ENCODE results near the gene DHX58. TPM values are rescaled to one million over a fixed set of nuclear protein-coding genes. Genes with fewer than 3 reads are reported as not detected.

DHX58 gene
- total RNA-seq, 2 experiments from 2014 or later, result 7.0 to 7.6 TPM

DNA sequence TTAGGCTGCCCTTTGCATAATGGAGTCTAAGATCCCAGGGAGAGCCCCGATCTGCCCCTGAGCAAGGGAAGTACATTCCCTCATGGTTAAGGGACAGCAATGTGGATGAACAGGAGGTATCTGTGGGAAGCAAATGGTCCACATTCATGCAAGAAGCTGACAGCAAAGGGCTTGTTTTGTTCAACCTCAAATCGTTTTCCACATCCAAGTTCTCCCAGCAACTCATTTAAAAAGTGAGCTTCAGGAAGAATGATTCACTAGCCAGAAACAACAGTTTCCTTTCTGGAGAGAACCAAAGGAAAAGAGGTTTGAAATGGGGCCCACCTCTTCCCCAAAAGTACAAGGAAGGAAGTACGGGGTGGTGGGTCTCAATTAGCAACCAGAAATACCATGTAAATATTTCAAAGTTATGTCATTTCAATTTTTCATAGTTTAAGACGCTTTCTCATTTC is 19.5 kb upstream of the DHX58 start:
- ChIA-PET CTCF (interaction anchor here (1.4 to 1.6 kb wide), 3 partner anchors 10 to 20 kb away, joined by 3 to 4 read pairs (median 3); partner anchors contain the start of gene HSPB9), POLR2A (interaction anchor here (1.2 kb wide), 1 partner anchor 11 kb away, joined by 3 read pairs; no protein-coding TSS in a partner anchor)

DNA sequence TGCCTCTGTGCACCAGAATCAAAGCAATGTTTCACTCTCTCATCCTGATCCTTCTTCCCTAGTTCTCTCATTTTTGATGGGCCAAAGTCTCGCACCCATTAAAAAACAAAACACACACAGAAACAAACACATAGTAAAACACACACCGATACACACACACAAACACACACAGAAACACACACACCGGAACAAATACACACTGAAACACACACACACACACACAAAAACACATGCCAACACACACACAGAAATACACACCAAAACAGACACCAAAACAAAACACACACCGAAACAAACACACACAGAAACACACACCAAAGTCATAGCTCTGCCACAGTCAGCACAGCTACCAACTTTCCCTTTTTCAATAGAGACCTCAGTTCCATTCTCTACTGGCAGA is 18.7 kb upstream of the DHX58 start:
- ChIA-PET CTCF (interaction anchor here (0.8 to 1.4 kb wide), 2 partner anchors 9 to 64 kb away, joined by 3 read pairs; partner anchors contain the start of gene HSPB9), POLR2A (no interaction called here)

- CTCF ChIA-PET, result interaction anchor here (0.5 to 0.8 kb wide), 2 partner anchors 63 to 295 kb away, joined by 3 to 4 read pairs; no protein-coding TSS in a partner anchor
- POLR2A ChIA-PET, result interaction anchor here (0.9 to 1.8 kb wide), 2 partner anchors 9 to 18 kb away, joined by 4 to 7 read pairs; partner anchors contain the start of genes DHX58 and KAT2A
Observed at GRCh38 chr17:42130310-42130936, 17.9 kb upstream of the DHX58 start.

DNA sequence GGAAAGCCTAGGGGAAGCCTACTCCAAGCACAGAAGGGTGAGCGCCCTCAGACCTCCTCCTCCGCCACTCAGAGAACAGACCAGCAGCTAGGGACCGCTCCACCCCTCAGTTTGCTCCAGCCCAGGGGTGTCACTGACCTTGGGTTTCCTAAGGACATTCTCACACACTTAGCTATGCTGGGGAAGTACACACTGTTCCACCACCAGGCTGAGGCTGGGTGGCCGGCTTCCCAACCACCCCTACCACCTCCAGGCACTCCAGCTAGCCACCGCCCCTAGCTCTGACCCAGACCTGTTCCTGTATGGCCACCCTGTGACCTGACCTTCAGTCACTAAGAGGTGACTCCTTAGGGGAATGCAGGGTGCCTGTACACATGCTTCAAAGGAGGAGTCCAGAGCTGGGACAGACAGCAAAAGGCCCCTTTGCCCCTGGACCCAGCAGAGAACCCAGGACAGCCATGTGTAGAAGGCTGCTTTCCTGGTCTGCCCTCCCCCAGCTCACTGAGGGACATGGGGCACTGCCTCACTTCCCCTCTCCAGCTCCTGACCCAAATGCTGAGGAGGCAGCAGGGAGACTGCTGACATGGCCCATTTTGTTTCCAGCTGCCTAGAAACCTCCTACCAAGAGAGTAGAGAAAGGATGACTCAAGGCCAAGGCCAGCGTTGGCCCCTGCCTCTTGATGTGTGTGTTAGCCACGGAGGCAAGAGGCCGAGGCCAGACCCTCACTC is 16.8 kb upstream of the DHX58 start:
- CTCF ChIA-PET, result interaction anchor here (0.6 kb wide), 1 partner anchor 65 kb away, joined by 3 read pairs; no protein-coding TSS in a partner anchor
- POLR2A ChIA-PET, result interaction anchor here (0.9 to 1.8 kb wide), 2 partner anchors 8 to 17 kb away, joined by 4 to 7 read pairs; partner anchors contain the start of genes DHX58 and KAT2A

GRCh38 chr17:42127414-42127813 is 14.9 kb upstream of the DHX58 start:
- ChIA-PET CTCF (interaction anchor here (1.2 kb wide), 1 partner anchor 9 kb away, joined by 3 read pairs; no protein-coding TSS in a partner anchor), POLR2A (no interaction called here)

GRCh38 chr17:42126836-42127235 is 14.3 kb upstream of the DHX58 start:
- ChIA-PET CTCF (no interaction called here), POLR2A (no interaction called here)

DNA sequence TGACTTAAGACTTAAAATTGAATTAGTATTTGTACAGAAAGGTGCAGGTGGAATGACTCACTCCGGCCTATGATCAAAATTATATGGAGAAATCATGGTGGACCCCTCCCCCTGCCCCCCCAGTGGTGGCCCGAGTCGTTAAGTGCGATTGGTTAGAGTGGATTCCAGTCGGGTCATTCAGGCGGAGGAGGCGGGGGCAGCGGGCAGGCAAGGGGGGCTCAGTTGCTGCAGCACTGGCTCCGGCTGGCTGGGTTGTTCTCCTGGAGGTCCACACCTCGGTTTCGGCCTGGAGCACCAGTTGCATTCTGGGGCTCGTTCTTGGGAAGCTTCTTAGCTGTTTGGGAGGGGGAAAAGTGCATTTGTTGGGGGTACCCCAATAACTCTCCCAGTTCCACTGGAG is 13.1 kb upstream of the DHX58 start:
- ChIA-PET POLR2A (no interaction called here), CTCF (no interaction called here)

GRCh38 chr17:42124256-42124655 is 11.7 kb upstream of the DHX58 start:
- ChIA-PET CTCF (interaction anchor here (0.8 kb wide), 1 partner anchor 82 kb away, joined by 3 read pairs; no protein-coding TSS in a partner anchor), POLR2A (interaction anchor here (0.6 kb wide), 1 partner anchor 287 kb away, joined by 3 read pairs; no protein-coding TSS in a partner anchor)

DNA sequence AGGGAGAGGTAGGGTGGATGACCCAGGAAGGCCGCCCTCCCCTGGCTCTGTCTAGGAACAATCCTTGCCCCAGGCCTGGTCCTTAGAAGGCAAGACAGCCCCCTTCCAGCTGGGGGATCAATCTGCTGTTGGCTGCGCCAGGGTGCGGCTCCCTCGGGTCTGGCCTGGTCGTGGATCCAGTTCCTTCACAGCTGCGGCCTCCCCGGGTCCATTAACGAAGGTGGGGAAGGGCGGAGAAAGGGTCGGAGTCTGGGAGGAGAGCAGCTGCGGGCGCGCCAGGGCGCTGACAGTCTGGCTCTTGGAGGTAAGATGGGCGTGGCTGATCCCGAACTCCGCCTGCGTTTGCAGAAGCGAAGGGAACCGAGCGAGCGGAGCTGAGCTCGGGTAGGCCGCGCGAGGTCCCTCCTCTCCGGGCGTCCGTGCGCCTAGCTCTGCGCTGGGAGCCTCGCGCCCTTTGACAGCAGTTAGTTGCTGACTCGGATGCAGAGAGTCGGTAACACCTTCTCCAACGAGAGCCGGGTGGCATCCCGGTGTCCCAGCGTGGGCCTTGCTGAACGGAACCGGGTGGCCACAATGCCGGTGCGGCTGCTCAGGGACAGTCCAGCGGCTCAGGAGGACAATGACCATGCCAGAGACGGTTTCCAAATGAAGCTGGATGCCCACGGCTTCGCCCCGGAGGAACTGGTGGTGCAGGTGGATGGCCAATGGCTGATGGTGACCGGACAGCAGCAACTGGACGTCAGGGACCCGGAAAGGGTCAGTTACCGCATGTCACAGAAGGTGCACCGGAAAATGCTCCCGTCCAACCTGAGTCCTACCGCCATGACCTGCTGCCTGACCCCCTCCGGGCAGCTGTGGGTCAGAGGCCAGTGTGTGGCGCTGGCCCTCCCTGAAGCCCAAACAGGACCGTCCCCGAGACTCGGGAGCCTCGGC is 10.1 kb upstream of the DHX58 start, which contains the start of gene HSPB9:
HSPB9 (plus strand) TSS at position 434 of the 933 bp plus-strand sequence; CDS start at position 481, 47 bp downstream.
- POLR2A ChIA-PET, result no interaction called here
- CTCF ChIA-PET, result interaction anchor here (1.5 kb wide), 1 partner anchor 9 kb away, joined by 3 read pairs; no protein-coding TSS in a partner anchor

DNA sequence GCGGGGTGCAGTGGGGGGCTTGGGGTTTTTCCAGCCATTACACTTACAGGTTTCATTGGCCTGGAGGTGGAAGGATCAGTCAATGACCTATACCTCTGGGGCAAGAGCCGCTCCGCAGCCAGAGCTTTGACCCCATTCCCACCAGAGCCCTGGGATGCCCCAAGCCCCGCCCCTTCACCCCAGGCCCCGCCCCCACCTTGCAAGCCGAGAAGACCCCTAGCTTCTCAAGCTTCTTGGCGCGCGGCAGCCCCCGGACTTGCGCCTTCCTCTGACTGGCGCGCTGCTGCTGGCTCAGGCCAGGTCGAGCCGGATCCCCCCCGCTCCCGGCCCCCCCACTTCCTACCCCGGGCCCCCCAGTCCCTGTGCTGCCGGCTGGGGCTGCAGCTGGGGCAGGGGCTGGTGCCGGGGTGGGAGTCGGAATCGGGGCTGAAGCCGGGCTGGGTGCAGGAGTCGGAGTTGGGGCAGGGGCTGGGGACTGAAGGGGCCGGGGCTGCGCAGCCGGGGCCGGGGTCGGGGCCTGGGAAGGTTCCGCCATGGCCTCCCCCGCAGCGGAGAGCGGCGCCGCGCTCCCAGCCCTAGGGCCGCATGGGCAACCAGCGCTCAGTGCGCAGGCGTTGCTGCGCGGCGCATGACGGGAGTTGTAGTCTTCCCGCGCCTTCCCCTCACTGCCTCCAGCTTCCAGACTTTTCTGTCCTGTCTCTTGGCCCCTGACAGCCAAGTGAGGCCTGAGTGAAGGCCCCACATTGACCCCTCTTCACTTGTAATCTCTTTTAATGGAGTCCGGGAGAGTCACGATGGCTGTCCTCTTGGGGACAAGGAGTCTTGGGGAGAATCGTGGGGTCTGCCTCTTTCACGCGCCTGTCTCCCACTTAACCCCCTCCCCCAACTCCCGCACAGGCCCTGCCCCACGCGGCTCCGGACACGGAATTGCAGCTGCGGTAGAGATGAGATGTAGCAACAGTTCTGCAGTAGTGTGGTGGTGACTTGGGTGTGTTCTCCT is 8.6 kb upstream of the DHX58 start, which contains the start of gene KAT2A:
KAT2A (minus strand) TSS at position 598 of the 1,000 bp plus-strand sequence; CDS start at position 535, 63 bp downstream.
- CTCF ChIA-PET, result interaction anchor here (0.6 to 1.9 kb wide), 10 partner anchors 10 to 284 kb away, joined by 3 to 7 read pairs (median 4); partner anchors contain the start of genes DNAJC7 and NKIRAS2
- POLR2A ChIA-PET, result interaction anchor here (0.7 to 1.7 kb wide), 7 partner anchors 8 to 257 kb away, joined by 3 to 7 read pairs (median 4); partner anchors contain the start of genes DHX58, DNAJC7 and NKIRAS2

DNA sequence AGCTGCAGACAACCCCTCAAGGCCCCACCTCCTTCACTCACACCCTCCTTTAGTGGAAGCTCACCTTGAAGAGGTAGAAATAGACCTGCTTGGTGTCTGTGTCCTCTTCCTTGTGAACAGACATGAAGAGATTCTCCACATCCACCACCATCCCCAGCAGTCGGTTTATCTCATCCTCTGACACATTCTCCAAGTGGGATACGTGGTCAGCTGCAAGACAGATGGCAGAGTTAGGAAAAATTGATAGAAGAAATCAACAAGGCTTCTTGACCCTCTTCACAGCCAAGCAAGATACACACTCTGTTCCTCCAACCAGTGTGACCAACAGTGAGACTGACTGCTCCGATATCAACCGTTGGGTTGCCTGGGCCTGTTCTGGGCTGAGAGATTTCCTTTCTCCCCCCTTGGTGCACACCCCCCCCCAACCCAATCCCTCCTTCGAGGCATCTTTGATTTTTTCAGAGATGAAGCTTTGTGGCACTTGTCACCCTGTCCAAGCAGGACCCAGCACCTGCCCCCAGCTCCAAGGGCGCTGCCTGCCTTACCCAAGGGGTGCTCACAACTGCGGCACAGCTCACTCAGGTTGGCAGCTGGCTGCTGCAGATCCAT is 7.8 kb upstream of the DHX58 start:
- ChIA-PET POLR2A (interaction anchor here (0.7 to 1.7 kb wide), 7 partner anchors 8 to 256 kb away, joined by 3 to 7 read pairs (median 4); partner anchors contain the start of genes DHX58, DNAJC7 and NKIRAS2), CTCF (interaction anchor here (0.6 to 1.9 kb wide), 11 partner anchors 10 to 285 kb away, joined by 3 to 7 read pairs (median 3); partner anchors contain the start of genes DNAJC7 and NKIRAS2)

GRCh38 chr17:42119301-42119700 is 6.8 kb upstream of the DHX58 start:
- ChIA-PET POLR2A (no interaction called here), CTCF (interaction anchor here (0.6 to 2.5 kb wide), 10 partner anchors 19 to 284 kb away, joined by 3 to 15 read pairs (median 3); partner anchors contain the start of genes DNAJC7 and KCNH4)

- POLR2A ChIA-PET, result no interaction called here
Observed at GRCh38 chr17:42118545-42118944, 6.0 kb upstream of the DHX58 start.

GRCh38 chr17:42118126-42118510 is 5.6 kb upstream of the DHX58 start:
- ChIA-PET CTCF (interaction anchor here (0.5 to 2.5 kb wide), 12 partner anchors 17 to 273 kb away, joined by 3 to 15 read pairs (median 4); partner anchors contain the start of genes DNAJC7, GHDC, KCNH4 and NKIRAS2), POLR2A (no interaction called here)

More at GRCh38 chr17:42118545-42118944, 6.0 kb upstream of the DHX58 start:
- CTCF ChIA-PET, result interaction anchor here (0.5 to 2.5 kb wide), 11 partner anchors 51 to 284 kb away, joined by 3 to 15 read pairs (median 4); partner anchors contain the start of genes DNAJC7, GHDC, KCNH4 and NKIRAS2

GRCh38 chr17:42117397-42118125 is 5.0 kb upstream of the DHX58 start:
- ChIA-PET POLR2A (no interaction called here), CTCF (interaction anchor here (0.6 to 2.5 kb wide), 14 partner anchors 15 to 187 kb away, joined by 3 to 15 read pairs (median 4); partner anchors contain the start of genes DNAJC7, GHDC, KCNH4 and NKIRAS2)
